Trophoblast cell (in vitro differentiated cells and primary cell): ENCODE data around the gene MAPK1. TPM values are rescaled to one million over a fixed set of nuclear protein-coding genes. Genes with fewer than 3 reads are reported as not detected.
"Not testable (repeated sequence)": the region's sequence is repeated elsewhere in the genome, so short reads cannot be mapped to it uniquely, and the experiment has no call there.

ENCODE experiments used
- DNase-seq, 2 donors: peaks; one replicate each; pipeline ENCODE4 v3.0.0-alpha.2; 2016
- H2AFZ ChIP-seq: 2 replicates; pipeline ENCODE4 v1.6.1; 2013; ENCODE audit warnings: low read length, moderate library complexity, mild to moderate bottlenecking; ENCODE audit not compliant: insufficient read depth, poor library complexity
- H2AK5ac ChIP-seq: 2 replicates; pipeline ENCODE4 v1.6.1; 2013; ENCODE audit warnings: mild to moderate bottlenecking, low read length
- H2BK120ac ChIP-seq: 2 replicates; pipeline ENCODE4 v1.6.1; 2013; ENCODE audit warnings: low read length, mild to moderate bottlenecking, moderate library complexity; ENCODE audit not compliant: insufficient read depth, poor library complexity
- H2BK12ac ChIP-seq: 2 replicates; pipeline ENCODE4 v1.6.1; 2013; ENCODE audit warnings: mild to moderate bottlenecking, low read length, moderate library complexity
- H2BK5ac ChIP-seq: 2 replicates; pipeline ENCODE4 v1.6.1; 2013; ENCODE audit warnings: low read length, low read depth, moderate library complexity, mild to moderate bottlenecking; ENCODE audit not compliant: poor library complexity
- H3K14ac ChIP-seq: 2 replicates; pipeline ENCODE4 v1.6.1; 2013; ENCODE audit warnings: mild to moderate bottlenecking, low read length
- H3K18ac ChIP-seq: 2 replicates; pipeline ENCODE4 v1.6.1; 2013; ENCODE audit warnings: mild to moderate bottlenecking, low read length
- H3K23ac ChIP-seq: 2 replicates; pipeline ENCODE4 v1.6.1; 2013; ENCODE audit warnings: low read length
- H3K27ac ChIP-seq: 2 replicates; pipeline ENCODE4 v1.5.1; 2013; ENCODE audit warnings: low read depth, mild to moderate bottlenecking, inconsistent platforms, low read length, moderate library complexity
- H3K27me3 ChIP-seq: 2 replicates; pipeline ENCODE4 v1.6.1; 2013; ENCODE audit warnings: inconsistent platforms, mild to moderate bottlenecking, low read length, moderate library complexity; ENCODE audit not compliant: insufficient read depth
- H3K36me3 ChIP-seq, 2 experiments: 1 replicate in 1 of 2; 2 replicates in 1 of 2; pipeline ENCODE4 v1.6.1; 2013; ENCODE audit warnings: low read length in 2 of 2, mild to moderate bottlenecking in 2 of 2, moderate library complexity in 1 of 2; ENCODE audit not compliant: insufficient read depth in 2 of 2, control insufficient read depth in 1 of 2
- H3K4ac ChIP-seq: 2 replicates; pipeline ENCODE4 v1.6.1; 2013; ENCODE audit warnings: low read depth, mild to moderate bottlenecking, low read length, moderate library complexity
- H3K4me1 ChIP-seq, 2 experiments: 1 replicate in 1 of 2; 2 replicates in 1 of 2; pipeline ENCODE4 v1.6.1; 2013; ENCODE audit warnings: low read length in 2 of 2, mild to moderate bottlenecking in 2 of 2, moderate library complexity in 1 of 2; ENCODE audit not compliant: insufficient read depth in 2 of 2, control insufficient read depth in 1 of 2
- H3K4me2 ChIP-seq: 2 replicates; pipeline ENCODE4 v1.6.1; 2013; ENCODE audit warnings: inconsistent platforms, mild to moderate bottlenecking, low read length, moderate library complexity
- H3K4me3 ChIP-seq: 2 replicates; pipeline ENCODE4 v1.5.1; 2013; ENCODE audit warnings: mild to moderate bottlenecking, low read depth, low read length, inconsistent platforms
- H3K79me1 ChIP-seq: one replicate; pipeline ENCODE4 v1.6.1; 2013; ENCODE audit warnings: low read length
- H3K79me2 ChIP-seq: 2 replicates; pipeline ENCODE4 v1.6.1; 2013; ENCODE audit warnings: low read length, mild to moderate bottlenecking; ENCODE audit not compliant: control insufficient read depth, insufficient read depth, poor library complexity
- H3K9ac ChIP-seq: 2 replicates; pipeline ENCODE4 v1.6.1; 2013; ENCODE audit warnings: mild to moderate bottlenecking, low read length
- H3K9me3 ChIP-seq: 2 replicates; pipeline ENCODE4 v1.6.1; 2013; ENCODE audit warnings: low read depth, mild to moderate bottlenecking, control low read depth, inconsistent platforms, low read length; ENCODE audit not compliant: insufficient read depth
- H4K12ac ChIP-seq: 2 replicates; pipeline ENCODE4 v1.6.1; 2013; ENCODE audit warnings: low read depth, mild to moderate bottlenecking, low read length, moderate library complexity
- H4K8ac ChIP-seq: 2 replicates; pipeline ENCODE4 v1.6.1; 2013; ENCODE audit warnings: low read depth, mild to moderate bottlenecking, low read length, moderate library complexity
- H4K91ac ChIP-seq: one replicate; pipeline ENCODE4 v1.6.1; 2013; ENCODE audit warnings: low read depth, mild to moderate bottlenecking, low read length, moderate library complexity
- WGBS: extraction: QIAGEN DNeasy Blood & Tissue Kit; methylation state at CpG from one replicate; pipeline ENCODE4 v1.1.7; 2013; ENCODE audit warnings: missing lambda C conversion rate; ENCODE audit not compliant: insufficient read length, insufficient coverage; ENCODE audit errors: extremely low coverage; 5-methylcytosine and 5-hydroxymethylcytosine counted together
- polyA plus RNA-seq: library from polyadenylated mRNA; stranded (reverse); fragments of 200-250 nt; gene quantifications from 2 replicates; pipeline ENCODE4 v1.2.3, GENCODE V29; 2013

The MAPK1 gene
- polyA plus RNA-seq = 42.9 and 43.3 TPM in 2 replicates

- peak within 1 kb of the TSS; percentile 89 for H3K4me2 ChIP-seq
- peak within 1 kb of the TSS; percentile 98 for H4K91ac ChIP-seq
- peak within 1 kb of the TSS; percentile 98 for H3K14ac ChIP-seq
- peak within 1 kb of the TSS; percentile 80 for H3K27ac ChIP-seq
- H3K4ac ChIP-seq = peak within 1 kb of the TSS; percentile 60
- no peak within 1 kb of the TSS for H2AK5ac ChIP-seq
- H3K79me1 ChIP-seq = peaks cover 14% of the 10 kb centered on the region
- peak within 1 kb of the TSS; percentile 98 for H3K18ac ChIP-seq
- peak within 1 kb of the TSS; percentile 54 for H3K23ac ChIP-seq
- WGBS = no CpG with 5 or more reads among the region's 74 CpGs
- H3K79me2 ChIP-seq = peaks cover 20% of the 10 kb centered on the region
- peak within 1 kb of the TSS; percentile 92 for H4K8ac ChIP-seq
- H3K36me3 ChIP-seq = no peaks in the 10 kb centered on the region
- H3K4me1 ChIP-seq = peaks cover 2% of the 10 kb centered on the region in 2 experiments
- DNase-seq = peak; percentile 85 to 88
- H2BK12ac ChIP-seq = no peak within 1 kb of the TSS
- H2BK120ac ChIP-seq = peak within 1 kb of the TSS; percentile 93
- no peaks in the 10 kb centered on the region for H3K9me3 ChIP-seq
- H3K27me3 ChIP-seq = no peaks in the 10 kb centered on the region
- H3K4me3 ChIP-seq = peak within 1 kb of the TSS; percentile 99
- H4K12ac ChIP-seq = peak within 1 kb of the TSS; percentile 83
- H2BK5ac ChIP-seq = peak within 1 kb of the TSS; percentile 85
- H3K9ac ChIP-seq = peak within 1 kb of the TSS; percentile 94
- peak within 1 kb of the TSS; percentile 96 for H2AFZ ChIP-seq
Observed at GRCh38 chr22:21867528-21868266, at the start of gene MAPK1. TSS of gene MAPK1 (minus strand) at chr22:21867645. CDS start at chr22:21867440, 205 bp downstream.

- H4K91ac ChIP-seq = no peak overlapping the region
- no peak for DNase-seq
Observed at GRCh38 chr22:21916309-21916918, 49.0 kb upstream of the MAPK1 start.

GRCh38 chr22:21915624-21916308, 48.3 kb upstream of the MAPK1 start:
- H3K23ac ChIP-seq = no peak overlapping the region
- no peak overlapping the region for H3K14ac ChIP-seq
- H2BK12ac ChIP-seq = no peak overlapping the region
- H2BK120ac ChIP-seq = no peak overlapping the region
- peaks cover 4 to 6% of the 10 kb centered on the region in 2 experiments for H3K36me3 ChIP-seq
- H3K4me3 ChIP-seq = no peak overlapping the region
- no CpG with 5 or more reads among the region's 4 CpGs for WGBS
- no peak overlapping the region for H3K18ac ChIP-seq
- no peak overlapping the region for H3K4me2 ChIP-seq
- no peak overlapping the region for H3K4ac ChIP-seq
- H4K12ac ChIP-seq = no peak overlapping the region
- no peaks in the 10 kb centered on the region for H3K79me2 ChIP-seq
- DNase-seq = no peak
- H3K27me3 ChIP-seq = no peaks in the 10 kb centered on the region
- H3K4me1 ChIP-seq = peaks cover 0 to 4% of the 10 kb centered on the region in 2 experiments
- H3K79me1 ChIP-seq = no peaks in the 10 kb centered on the region
- H2AFZ ChIP-seq = no peak overlapping the region
- no peaks in the 10 kb centered on the region for H3K9me3 ChIP-seq
- H2AK5ac ChIP-seq = no peak overlapping the region
- no peak overlapping the region for H3K9ac ChIP-seq
- no peak overlapping the region for H2BK5ac ChIP-seq
- H4K91ac ChIP-seq = no peak overlapping the region
- no peak overlapping the region for H4K8ac ChIP-seq
- no peak overlapping the region for H3K27ac ChIP-seq

More at GRCh38 chr22:21916309-21916918, 49.0 kb upstream of the MAPK1 start:
- H3K79me2 ChIP-seq = no peaks in the 10 kb centered on the region
- H4K8ac ChIP-seq = no peak overlapping the region
- H3K4ac ChIP-seq = no peak overlapping the region
- H3K23ac ChIP-seq = no peak overlapping the region
- H4K12ac ChIP-seq = no peak overlapping the region
- H2BK5ac ChIP-seq = no peak overlapping the region
- H3K14ac ChIP-seq = no peak overlapping the region
- H3K18ac ChIP-seq = no peak overlapping the region
- H3K4me3 ChIP-seq = no peak overlapping the region
- H2AK5ac ChIP-seq = no peak overlapping the region
- H3K36me3 ChIP-seq = peaks cover 4 to 6% of the 10 kb centered on the region in 2 experiments
- H2BK12ac ChIP-seq = no peak overlapping the region
- H3K9ac ChIP-seq = no peak overlapping the region
- no peak overlapping the region for H3K27ac ChIP-seq
- H2BK120ac ChIP-seq = no peak overlapping the region
- no peak overlapping the region for H2AFZ ChIP-seq
- H3K4me1 ChIP-seq = peaks cover 0 to 4% of the 10 kb centered on the region in 2 experiments
- no peaks in the 10 kb centered on the region for H3K9me3 ChIP-seq
- no peaks in the 10 kb centered on the region for H3K27me3 ChIP-seq
- H3K4me2 ChIP-seq = no peak overlapping the region
- no peaks in the 10 kb centered on the region for H3K79me1 ChIP-seq
- WGBS = no CpG with 5 or more reads among the region's 4 CpGs

GRCh38 chr22:21914033-21914642, 46.7 kb upstream of the MAPK1 start:
- H3K4me3 ChIP-seq, H2BK12ac ChIP-seq, H4K12ac ChIP-seq, H3K9ac ChIP-seq, H2AFZ ChIP-seq, H2BK5ac ChIP-seq, H4K91ac ChIP-seq, H3K4me1 ChIP-seq, H3K27me3 ChIP-seq, H3K9me3 ChIP-seq, H2BK120ac ChIP-seq, H3K18ac ChIP-seq, H3K36me3 ChIP-seq, H3K14ac ChIP-seq, H3K4ac ChIP-seq, H3K79me2 ChIP-seq, H3K79me1 ChIP-seq, H3K4me2 ChIP-seq, H2AK5ac ChIP-seq, H4K8ac ChIP-seq, H3K23ac ChIP-seq, DNase-seq, H3K27ac ChIP-seq: not testable (repeated sequence)
- WGBS = no CpG with 5 or more reads among the region's 8 CpGs
